GM19372 (cell line): ENCODE measurements around the gene EXD3.
"Not testable (repeated sequence)": the region's sequence is repeated elsewhere in the genome, so short reads cannot be mapped to it uniquely, and the experiment has no call there.

ENCODE experiments used
- ATAC-seq: cut with Tn5 transposase; IDR thresholded peaks from one replicate; pipeline ENCODE4 v1.9.1; 2021; ENCODE audit warnings: mild to moderate bottlenecking, low read depth, moderate library complexity; ENCODE audit not compliant: unreplicated experiment

The EXD3 gene

GRCh38 chr9:137422604-137423513, at the start of gene EXD3, which contains the start of gene NOXA1:
Gene EXD3 (minus strand): TSS chr9:137423162. CDS start chr9:137395357, 27,805 bp downstream.
Gene NOXA1 (plus strand): TSS chr9:137423393. CDS start chr9:137423530, 137 bp downstream.
- ATAC-seq, result peak; percentile 93

- no peak for ATAC-seq
These were observed 47.8 kb upstream of the EXD3 start for GRCh38 chr9:137470785-137471184.

- no peak for ATAC-seq
These were observed 44.9 kb upstream of the EXD3 start for GRCh38 chr9:137467896-137468295.

GRCh38 chr9:137467161-137467581, 44.2 kb upstream of the EXD3 start:
- ATAC-seq, result no peak

GRCh38 chr9:137466389-137467085, 43.6 kb upstream of the EXD3 start:
- not testable (repeated sequence) for ATAC-seq

GRCh38 chr9:137465720-137466388, 42.9 kb upstream of the EXD3 start:
- ATAC-seq, result no peak

GRCh38 chr9:137465000-137465719, 42.2 kb upstream of the EXD3 start:
- ATAC-seq, result no peak

- no peak for ATAC-seq
These were observed 41.5 kb upstream of the EXD3 start for GRCh38 chr9:137464291-137464999.

- ATAC-seq, result no peak
These were observed 40.9 kb upstream of the EXD3 start for GRCh38 chr9:137463931-137464290.

GRCh38 chr9:137462986-137463930, 40.3 kb upstream of the EXD3 start:
- no peak for ATAC-seq

- ATAC-seq, result no peak
These were observed 39.5 kb upstream of the EXD3 start for GRCh38 chr9:137462396-137462985.

GRCh38 chr9:137461663-137462395, 38.9 kb upstream of the EXD3 start:
- no peak for ATAC-seq

- ATAC-seq, result no peak
These were observed 38.3 kb upstream of the EXD3 start for GRCh38 chr9:137461316-137461662.

GRCh38 chr9:137460363-137461315, 37.7 kb upstream of the EXD3 start:
- ATAC-seq, result no peak

GRCh38 chr9:137459601-137460362, 36.8 kb upstream of the EXD3 start:
- ATAC-seq, result no peak

- ATAC-seq, result peak; percentile 68
These were observed 36.2 kb upstream of the EXD3 start, which contains the start of gene NSMF for GRCh38 chr9:137459152-137459600. Gene NSMF (minus strand): TSS chr9:137459334. CDS start chr9:137459102, 232 bp downstream.
